ENCODE results near the gene HIRA.
A peak's percentile ranks its signal among the peaks of the same experiment; 100 is the strongest.
"Not testable (repeated sequence)": the region's sequence is repeated elsewhere in the genome, so short reads cannot be mapped to it uniquely, and the experiment has no call there.

HIRA gene

DNA sequence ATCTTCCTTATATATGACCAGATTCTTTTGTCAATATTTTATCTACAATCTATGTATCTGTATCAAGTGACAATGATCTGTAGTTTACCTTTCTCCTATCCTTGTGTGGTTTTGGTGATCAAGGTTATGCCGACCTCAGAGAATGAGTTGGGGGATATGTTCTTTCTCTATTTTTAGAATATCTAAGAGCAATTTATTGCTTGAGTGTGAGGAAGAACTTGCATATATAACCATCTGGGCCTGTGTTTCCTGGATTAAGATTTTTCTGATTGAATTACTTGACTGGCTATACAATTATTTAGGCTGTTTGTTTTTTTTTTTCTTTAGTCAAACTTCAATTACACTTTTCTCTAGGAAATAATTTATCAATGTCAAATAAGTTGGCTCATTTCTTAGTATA is 30.0 kb upstream of the HIRA start:
- DNase-seq = no peak

DNA sequence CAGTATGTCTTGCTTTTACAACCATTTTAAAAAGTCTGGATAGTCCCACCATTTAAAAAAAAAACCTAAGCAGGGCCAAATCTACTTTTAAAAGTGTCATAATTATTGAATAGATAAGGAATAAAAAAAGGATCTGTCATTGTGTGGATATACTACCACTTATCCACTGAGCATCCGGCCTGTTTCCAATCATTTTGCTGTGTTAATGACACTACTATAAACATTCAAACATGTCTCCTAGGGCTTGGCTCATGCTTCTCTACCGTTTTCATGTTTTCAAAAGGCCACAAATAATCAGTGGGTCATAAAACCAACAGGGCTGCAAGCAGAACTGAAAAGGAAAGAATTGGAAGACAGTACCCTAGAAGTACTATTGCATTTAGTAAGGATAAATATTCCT is 28.5 kb upstream of the HIRA start:
- DNase-seq = no peak

DNA sequence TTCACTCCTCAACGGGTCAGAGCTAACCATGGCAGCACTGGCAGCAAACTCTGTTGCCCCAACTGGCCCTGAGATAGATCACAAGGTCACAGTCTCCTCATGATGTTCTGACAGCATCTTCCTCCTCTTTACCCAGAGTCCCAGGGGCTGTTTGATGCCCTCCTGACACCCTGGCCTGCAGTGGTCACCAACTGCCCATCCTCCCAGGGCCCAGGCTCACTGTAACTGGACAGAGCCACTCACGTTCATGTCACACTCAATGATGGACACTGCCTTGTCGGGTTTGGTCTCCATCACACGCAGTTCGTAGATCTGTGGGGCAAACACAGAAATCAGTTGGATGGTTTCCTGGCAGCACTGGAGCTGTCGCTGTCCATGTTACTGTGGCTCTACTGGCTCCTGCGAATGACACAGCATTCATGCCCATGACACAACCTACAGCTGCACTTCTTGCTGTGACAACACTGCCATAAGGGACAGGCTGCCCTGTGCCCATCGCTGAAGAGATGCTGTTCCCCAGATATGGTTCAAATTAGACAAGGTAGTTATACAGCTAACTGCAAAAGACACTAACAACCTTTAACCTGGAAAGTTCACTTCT is 26.4 kb upstream of the HIRA start:
- DNase-seq = no peak

DNA sequence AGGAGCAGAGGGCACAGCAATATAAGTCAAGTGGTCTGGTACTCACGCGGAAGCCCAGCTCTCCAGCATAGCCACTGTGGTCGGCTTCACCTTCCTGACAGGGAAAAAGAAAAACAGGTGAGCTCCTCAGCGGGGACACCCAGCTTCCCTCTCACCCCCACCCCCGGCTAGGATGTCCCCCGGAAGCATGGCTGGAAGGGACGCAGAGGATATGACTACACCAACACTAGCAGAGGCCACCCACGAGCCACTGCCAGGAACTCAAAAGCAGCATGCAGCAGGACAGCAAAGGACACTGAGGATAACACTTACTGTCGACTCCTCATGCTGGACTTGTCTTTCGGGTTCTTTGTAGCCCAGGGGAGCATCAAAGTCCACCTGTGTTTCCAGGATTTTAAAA is 25.0 kb upstream of the HIRA start:
- no peak for DNase-seq

DNA sequence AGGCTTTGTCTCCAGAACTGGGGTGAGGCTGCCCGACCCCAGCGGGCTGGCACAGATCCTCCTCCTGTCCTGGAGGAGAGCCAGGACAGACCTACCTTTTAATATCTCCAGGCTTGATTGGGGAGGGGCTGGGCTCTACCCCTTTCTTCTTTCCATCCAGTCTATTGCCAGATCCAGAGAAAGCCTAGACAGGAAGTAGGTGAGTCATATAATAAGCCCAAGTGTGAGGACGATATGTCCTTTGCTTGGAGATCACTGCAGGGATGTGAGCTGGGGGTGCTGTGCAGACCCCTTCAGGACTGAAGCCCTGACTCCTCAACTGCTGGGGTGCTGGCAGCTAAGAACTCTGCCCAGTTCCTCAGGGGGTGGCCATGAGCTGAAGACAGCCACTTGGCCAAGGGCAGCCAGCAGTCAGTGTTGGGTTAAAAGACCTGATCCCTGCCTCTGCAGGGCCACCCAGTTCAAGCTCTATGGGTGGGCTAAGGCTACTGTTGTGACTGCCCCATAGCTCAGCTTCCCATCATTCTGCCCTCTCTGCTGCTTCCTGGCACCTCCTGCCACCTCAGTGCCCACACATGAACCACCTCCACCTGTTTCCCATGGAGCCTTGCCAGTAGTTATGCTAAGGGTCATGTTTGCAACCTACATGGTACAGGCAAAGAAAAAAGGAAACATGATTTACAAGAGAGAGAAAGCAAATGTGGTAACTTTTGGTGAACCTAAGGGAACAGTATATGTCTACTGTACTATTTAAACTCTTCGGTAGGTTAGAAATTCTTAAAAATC is 24.2 kb upstream of the HIRA start:
- DNase-seq = no peak

DNA sequence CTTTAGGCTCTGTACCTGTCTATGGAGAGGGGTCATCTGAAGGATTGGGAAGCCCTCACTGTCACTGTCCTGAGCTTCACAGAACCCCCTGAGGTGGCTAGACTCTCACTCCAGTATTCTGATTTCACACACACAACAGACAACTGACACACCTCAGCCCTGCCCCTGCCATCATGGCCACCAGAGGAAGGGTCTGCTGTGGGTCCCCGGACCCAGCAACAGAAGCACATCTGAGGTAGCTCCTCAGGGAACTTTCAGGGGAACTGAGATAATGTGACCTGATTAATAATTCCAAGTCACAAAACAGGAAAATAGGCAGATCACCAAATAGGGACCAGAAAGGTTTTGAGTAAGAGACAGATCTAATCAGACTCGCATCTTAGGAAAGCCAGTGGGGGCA is 23.5 kb upstream of the HIRA start:
- no peak for DNase-seq

DNA sequence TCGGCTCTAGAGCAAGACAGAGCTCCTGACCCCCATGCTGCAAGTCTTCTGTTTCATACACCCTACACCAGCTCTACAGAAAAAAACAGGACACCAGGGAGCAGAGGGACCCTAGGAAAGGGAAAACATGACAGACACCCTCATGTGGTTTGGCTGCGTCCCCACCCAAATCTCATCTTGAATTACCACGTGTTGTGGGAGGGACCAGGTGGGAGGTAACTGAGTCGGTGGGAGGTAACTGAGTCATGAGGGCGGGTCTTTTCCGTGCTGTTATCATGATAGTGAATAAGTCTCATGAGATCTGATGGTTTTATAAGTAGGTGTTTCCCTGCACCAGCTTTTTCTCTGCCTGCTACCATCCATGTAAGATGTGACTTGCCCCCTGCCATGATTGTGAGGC is 22.6 kb upstream of the HIRA start:
- no peak for DNase-seq

DNA sequence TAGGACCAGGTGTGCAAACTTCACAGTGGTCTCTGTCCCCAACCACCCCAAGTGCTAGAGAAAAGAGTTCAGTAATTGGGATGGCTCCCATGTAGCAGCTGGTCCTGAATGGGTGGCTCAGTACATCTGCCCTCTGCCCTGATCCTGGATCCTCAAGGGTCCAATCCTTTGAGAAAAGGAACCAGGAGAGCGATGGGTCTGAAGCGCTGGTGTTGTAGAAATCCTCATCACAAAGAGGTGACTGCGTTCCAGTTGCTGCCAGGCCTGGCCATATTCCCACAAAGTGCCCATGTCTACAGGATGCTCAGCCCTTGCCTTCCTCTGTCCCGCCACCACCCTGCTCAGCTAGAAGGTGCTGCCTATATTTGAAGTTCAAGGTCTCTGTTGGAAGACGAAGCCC is 22.2 kb upstream of the HIRA start:
- DNase-seq = no peak

DNA sequence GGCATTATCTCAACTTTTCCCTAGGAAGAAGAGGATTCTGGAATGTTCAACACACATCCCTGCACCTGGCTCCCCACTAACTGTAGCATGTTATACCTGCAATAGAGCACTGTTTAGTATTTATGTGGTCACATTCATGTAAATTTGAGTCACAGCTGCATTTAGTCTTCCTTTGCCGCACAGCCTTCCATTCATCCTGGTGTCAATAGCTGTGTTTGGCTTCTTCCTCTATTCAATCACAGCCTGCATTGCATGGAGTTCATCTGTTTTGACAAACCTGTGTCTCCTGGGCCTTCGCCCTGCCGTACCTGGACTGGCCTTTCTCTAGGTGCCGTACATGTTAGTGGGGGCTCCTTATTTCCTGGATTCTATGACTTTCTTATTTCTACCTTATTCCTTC is 20.0 kb upstream of the HIRA start:
- DNase-seq = no peak

DNA sequence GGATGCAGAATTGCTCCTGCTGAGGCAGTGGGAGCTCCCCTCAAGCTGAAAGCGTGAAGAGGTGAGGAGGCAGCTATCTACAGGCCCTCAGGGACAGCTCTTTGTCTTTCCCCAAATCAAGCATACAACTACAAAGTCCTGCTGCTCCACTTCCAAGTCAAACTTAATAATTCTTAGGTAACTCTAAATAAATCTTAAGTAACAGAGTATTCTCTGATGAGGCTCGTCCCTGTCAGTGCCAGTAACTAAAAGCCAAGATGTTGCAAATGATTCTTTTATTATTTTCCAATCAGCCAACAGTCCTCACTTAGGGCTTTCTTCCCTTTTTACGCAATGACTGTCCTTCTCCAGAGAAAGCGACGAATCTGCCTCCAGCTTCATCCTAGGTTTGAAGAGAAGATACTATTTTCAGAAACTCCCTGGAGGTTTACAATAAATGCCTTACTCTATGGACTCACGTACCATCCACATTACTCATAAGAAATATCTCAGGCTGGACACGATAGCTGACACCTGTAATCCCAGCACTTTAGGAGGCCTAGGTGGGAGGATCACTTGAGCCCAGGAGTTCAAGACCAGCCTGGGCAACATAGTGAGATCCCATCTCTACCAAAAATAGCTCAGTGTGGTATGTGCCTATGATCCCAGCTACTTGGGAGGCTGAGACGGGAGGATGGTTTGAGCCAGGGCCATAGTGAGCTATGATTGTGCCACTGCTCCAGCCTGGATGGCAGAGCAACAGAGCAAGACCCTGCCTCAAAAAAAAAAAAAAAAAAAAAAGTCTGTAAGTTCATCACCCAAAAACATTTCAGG is 19.0 kb upstream of the HIRA start:
- DNase-seq = no peak

DNA sequence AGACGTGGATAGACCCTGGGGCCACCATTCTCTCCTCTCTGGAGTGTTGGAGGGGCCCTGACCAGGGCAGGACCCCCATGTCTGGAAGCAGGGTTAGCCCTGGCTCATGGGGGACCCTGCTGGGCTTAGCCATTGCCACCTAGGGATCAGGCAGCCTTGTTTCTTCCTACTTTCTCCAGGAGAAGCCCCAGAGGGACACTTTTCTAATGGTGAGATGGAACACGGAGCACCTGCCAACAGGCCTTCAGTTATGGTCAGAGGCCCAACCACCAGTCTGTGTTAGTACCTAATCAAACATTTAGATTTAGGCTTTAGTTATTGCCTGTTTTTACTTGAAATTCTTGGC is 17.9 kb upstream of the HIRA start:
- DNase-seq = no peak

DNA sequence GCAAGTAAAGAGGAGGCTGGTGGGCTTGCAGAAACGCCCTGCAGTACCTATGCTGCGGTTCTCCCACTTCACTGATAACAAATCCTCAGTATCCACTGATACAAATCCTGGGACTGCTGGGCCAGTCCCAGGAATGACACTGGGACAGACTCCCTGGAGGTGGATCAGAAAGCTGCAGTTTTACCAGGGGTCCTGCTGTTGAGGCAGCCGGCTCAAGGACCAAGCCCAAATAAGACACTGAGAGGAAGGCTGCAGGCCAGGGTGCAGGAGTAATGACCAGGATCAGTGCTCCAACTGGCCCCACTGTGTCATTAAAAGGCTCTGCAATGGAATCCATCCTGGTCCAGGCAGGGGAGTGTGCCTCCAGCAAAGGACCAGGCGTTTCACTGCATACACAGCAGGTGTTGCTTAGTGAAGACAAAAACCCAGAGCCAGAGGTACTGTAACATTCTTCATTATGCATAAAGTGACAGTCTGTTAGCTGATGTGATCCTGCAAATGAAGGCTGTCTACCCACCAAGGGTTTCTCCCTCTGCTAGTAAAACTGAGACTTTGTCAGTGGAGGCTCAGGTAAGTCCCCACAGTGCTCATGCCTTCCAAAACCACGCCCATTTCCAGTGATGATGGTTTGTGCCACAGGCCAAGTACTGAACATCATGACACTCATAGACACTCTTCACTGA is 17.3 kb upstream of the HIRA start:
- no peak for DNase-seq

DNA sequence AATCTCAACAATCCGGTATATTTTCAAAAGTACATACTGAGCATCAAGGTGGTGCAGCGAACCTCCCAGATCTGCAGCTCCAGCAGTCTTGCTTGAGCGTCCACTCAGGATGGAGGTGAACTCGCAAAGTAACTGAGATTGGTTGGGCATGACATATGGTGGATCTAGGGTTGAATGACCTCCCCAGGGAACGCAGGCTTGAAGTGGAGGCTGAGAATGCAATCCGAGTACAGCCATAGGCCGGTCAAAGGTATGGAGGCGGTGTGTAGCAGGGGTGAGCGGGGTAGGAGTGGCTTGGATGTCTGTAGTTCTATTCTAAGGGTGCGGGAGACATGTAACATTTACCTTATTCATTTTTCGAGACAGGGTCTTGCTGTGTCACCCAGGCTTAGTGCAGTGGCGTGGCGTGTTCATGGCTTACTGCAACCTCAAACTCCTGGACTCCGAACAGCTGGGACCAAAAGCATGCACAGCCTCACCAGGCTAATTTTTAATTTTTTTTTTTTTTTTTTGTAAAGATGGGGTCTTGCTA is 16.6 kb upstream of the HIRA start:
- no peak for DNase-seq

DNA sequence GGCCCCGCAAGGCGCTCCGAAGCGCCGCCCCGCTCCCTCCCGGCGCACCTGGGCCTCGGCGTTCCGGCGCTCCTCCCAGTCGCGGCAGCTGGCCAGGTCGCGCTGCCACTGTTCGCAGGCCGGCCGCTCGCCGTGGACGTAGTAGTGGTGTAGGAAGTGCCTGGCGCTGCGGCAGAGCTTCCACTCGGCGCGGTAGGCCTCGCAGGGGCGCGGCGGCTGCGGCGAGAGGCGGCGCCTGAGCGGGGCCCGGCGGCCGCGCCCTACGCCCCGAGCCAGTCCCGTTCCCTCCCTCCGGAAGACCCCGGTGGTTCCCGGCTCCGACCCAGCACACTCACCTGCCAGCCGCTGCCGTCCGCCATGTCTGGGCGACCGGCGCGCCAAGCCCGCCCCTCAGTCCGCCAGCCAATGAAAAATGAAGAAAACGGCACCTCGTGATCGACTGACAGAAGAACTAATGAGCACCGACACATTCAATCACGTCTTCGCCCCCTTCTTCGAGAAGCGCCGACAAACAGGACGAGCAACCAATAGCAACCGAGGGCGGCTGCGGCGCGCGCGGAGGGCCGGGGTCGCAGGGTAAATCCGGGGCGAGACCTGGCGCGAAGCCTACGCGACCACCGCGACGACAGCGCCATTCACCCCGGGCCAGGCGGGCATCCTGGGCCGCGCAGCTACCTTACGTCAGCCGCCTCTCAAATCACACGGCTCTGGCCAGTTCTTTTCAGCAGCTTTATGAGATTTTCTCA is 16.0 kb upstream of the HIRA start, which contains the start of gene C22orf39:
Gene C22orf39, minus strand, starts transcription at position 382 of the 746 bp plus-strand sequence. Its CDS starts 23 bp downstream, at position 359.
- DNase-seq = peak; percentile 77

DNA sequence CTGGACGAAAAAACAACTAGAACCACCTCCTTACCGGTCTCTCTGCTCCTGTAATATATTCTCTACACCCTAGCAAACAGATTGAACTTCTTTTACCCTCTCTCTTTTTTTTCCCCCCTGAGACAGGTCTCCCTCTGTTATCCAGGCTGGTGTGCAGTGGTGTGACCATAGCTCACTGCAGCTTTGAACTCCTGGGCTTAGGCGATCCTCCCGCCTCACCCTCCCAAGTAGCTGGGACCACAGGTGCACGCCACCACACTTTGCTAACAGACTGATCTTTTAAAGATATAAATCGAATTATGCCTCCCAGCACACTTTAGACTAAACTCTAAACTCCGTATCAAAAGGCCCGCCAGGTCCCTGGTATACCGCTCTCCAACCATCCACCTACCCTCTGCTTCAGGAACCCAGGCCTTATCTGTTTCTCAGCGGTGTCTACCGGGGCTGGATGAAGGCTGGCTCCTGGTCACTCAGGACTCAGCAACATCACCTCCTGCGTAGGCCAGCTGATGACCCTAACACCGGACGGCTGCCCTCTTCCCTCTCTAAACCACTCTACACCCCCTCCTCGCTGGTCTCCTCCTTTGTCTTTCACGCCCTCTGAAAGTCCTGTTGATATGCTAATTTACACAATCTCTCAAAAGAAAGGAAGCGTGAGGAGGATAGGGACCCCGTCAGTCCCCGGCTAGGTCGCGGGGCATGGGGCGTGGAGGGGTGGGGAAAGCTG is 15.2 kb upstream of the HIRA start:
- no peak for DNase-seq

DNA sequence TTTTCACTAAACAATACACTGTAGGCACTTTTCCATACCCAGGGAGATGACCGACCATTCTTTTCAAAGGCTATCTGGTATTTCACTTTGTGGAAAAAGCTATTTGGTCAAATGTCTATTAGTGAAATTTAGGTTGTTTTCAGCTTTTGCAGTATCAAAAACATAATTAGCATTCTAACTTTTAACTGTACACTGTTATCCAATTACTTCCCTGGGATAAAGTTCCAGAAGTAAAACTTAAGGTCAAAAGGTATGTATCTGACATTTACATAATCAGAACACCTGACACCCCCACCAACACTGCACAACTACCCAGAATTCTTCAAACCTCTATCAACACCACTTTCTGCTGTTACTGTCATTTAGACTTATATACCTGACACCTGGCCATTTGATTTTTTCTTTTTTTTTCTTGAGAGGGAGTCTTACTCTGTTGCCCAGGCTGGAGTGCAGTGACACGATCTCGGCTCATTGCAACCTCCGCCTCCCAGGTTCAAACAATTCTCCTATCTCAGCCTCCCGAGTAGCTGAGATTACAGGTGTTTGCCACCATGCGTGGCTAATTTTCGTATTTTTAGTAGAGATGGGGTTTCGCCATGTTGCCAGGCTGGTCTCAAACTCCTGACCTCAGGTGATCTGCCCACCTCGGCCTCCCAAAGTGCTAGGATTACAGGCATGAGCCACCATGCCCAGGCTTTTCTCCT is 13.9 kb upstream of the HIRA start:
- not testable (repeated sequence) for DNase-seq

DNA sequence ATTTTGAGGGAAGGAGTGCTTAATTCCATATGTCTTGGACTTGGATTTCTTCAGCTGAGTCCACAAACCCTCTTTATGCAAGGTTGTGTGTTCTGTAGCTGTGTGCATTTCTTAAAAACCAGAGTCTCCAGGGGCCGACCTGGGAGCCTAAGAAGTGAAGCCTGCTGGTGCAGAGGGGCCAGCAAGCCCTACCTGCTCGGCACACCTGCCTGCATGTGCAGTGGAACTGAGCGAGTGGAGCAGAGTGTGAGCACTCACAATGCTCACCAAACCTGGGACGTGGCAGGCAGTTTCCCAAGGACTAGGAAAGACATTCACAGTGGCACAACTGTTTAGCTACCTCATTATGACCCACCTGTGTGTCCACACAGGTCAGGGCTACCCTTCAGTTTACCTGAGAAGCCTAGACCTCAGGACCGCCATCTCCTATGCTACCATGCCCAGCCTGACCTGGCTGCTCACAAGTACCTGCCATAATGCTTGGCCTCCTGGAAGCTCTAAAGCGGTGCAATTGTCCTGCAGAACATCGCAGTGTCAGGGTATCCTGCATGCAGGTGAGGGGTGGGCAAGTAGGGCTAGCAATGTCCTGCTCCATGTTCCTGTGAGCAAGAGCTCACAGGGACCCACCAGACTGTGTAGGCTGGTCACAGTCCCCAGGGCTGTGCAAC is 12.1 kb upstream of the HIRA start:
- DNase-seq = no peak

DNA sequence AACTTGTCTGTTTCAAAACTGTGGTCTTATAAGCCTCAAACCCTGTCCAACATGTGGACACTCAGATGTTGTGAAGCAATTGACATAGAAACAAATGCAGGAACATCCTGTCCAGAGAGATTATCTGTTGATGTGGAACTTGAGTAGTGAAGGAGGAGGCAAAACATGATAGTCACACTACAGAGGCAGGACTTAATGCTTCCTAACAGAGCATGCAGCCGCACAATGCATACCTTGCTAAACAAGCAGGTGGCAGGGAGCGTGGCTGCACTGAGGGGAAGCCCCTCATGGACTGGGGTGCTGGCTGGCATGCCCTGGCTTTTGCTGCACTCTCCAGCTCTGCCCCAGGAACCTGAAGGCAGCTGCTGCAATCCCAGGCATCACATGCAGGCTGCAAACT is 10.6 kb upstream of the HIRA start:
- DNase-seq = no peak

DNA sequence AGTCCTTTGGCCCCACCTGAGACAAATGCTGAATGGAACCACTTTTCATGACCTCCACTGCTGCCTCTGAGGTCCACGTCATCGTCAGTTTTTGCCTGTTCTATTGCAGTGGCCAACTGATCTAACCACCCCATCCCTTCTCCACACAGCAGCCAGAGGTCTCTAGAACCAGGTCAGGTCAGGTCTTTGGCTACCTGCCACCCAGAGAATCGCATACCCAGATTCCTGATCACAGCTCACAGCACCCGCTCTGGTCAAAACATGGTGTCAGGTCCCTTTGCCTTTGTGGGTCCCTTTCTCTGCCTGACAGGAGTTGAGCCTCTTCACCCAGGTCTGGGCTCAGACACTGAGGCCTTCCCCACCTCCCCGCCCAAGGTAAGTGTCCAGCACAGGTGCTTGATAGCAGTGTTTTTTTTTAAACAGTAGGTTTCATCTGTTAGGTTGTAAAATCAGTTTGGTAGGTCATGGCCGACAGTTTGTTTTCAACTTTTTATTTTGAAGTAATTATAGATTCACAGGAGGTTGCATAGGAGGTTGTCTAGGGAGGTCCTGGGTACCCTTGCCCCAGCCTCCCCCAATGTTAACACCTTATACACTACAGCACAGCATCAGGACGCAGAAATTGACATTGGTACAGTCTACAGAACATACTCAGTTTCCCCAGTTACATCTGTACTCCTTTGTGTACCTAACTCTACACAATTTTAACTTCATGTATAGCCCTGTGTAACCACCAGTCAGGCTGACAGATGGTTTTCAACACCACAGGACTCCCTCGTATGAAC is 9.1 kb upstream of the HIRA start:
- no peak for DNase-seq

DNA sequence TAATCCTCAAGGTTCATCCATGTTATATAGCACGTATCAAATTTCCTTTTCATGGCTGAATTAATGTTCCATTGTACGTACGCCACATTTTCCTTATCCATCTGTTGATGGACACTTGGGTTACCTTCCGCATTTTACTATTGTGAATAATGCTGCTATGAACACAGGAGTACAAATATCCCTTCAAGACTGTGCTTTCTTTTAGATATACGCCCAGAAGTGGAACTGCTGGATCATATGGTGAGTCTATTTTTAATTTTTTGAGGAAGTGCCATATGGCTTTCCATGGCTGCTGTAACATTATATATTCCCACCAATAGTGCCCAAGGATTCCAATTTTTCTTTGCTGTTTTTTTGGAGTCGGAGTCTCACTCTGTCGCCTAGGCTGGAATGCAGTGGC is 6.8 kb upstream of the HIRA start:
- DNase-seq = no peak
